ENCODE results near the gene PRKCA. TPM values are rescaled to one million over a fixed set of nuclear protein-coding genes. Genes with fewer than 3 reads are reported as not detected.
"Not testable (repeated sequence)": the region's sequence is repeated elsewhere in the genome, so short reads cannot be mapped to it uniquely, and the experiment has no call there.

The PRKCA gene
- total and polyA plus RNA-seq, 2 donors, result 15.6 to 24.4 TPM

- DNase-seq (ENCODE audit: extremely low spot score), result no peak
- no peaks in the 10 kb centered on the region for H3K4me1 ChIP-seq (ENCODE audit: insufficient read depth)
- no peak overlapping the region for H3K27ac ChIP-seq (ENCODE audit: low read depth)
- 83% methylated on average over 8 of the region's 8 CpGs for WGBS
- no peak overlapping the region for H3K4me3 ChIP-seq (ENCODE audit: low read depth, low read length)
- no peaks in the 10 kb centered on the region for H3K36me3 ChIP-seq (ENCODE audit: insufficient read depth)
Measured at GRCh38 chr17:66449418-66449977, 147.1 kb downstream of the PRKCA start.

GRCh38 chr17:66450008-66450851 is 147.8 kb downstream of the PRKCA start:
- DNase-seq (ENCODE audit: extremely low spot score), result no peak
- Histone ChIP-seq H3K27ac (ENCODE audit: low read depth) (no peak overlapping the region), H3K36me3 (ENCODE audit: insufficient read depth) (no peaks in the 10 kb centered on the region), H3K4me1 (ENCODE audit: insufficient read depth) (no peaks in the 10 kb centered on the region), H3K4me3 (ENCODE audit: low read depth, low read length) (no peak overlapping the region)
- 87% methylated on average over 12 of the region's 12 CpGs for WGBS

- no peak overlapping the region for H3K27ac ChIP-seq (ENCODE audit: low read depth)
- DNase-seq (ENCODE audit: extremely low spot score), result no peak
- H3K4me1 ChIP-seq (ENCODE audit: insufficient read depth), result no peaks in the 10 kb centered on the region
- no peaks in the 10 kb centered on the region for H3K36me3 ChIP-seq (ENCODE audit: insufficient read depth)
- no peak overlapping the region for H3K4me3 ChIP-seq (ENCODE audit: low read depth, low read length)
- 91% methylated on average over 1 of the region's 1 CpG for WGBS
Measured at GRCh38 chr17:66450852-66451158, 148.4 kb downstream of the PRKCA start.

GRCh38 chr17:66451188-66452149 is 149.1 kb downstream of the PRKCA start:
- DNase-seq (ENCODE audit: extremely low spot score), result no peak
- H3K36me3 ChIP-seq (ENCODE audit: insufficient read depth), result no peaks in the 10 kb centered on the region
- no peak overlapping the region for H3K4me3 ChIP-seq (ENCODE audit: low read depth, low read length)
- no peaks in the 10 kb centered on the region for H3K4me1 ChIP-seq (ENCODE audit: insufficient read depth)
- no peak overlapping the region for H3K27ac ChIP-seq (ENCODE audit: low read depth)
- 83% methylated on average over 15 of the region's 15 CpGs for WGBS

GRCh38 chr17:66455060-66455459 is 152.6 kb downstream of the PRKCA start:
- DNase-seq (ENCODE audit: extremely low spot score), result no peak
- no peaks in the 10 kb centered on the region for H3K4me1 ChIP-seq (ENCODE audit: insufficient read depth)
- no peak overlapping the region for H3K27ac ChIP-seq (ENCODE audit: low read depth)
- no peak overlapping the region for H3K4me3 ChIP-seq (ENCODE audit: low read depth, low read length)
- no peaks in the 10 kb centered on the region for H3K36me3 ChIP-seq (ENCODE audit: insufficient read depth)
- WGBS, result 87% methylated on average over 10 of the region's 10 CpGs

GRCh38 chr17:66457499-66457898 is 155.1 kb downstream of the PRKCA start:
- 97% methylated on average over 3 of the region's 3 CpGs for WGBS
- H3K4me1 ChIP-seq (ENCODE audit: insufficient read depth); H3K27ac ChIP-seq (ENCODE audit: low read depth); H3K4me3 ChIP-seq (ENCODE audit: low read depth, low read length); H3K36me3 ChIP-seq (ENCODE audit: insufficient read depth); DNase-seq (ENCODE audit: extremely low spot score): not testable (repeated sequence)

- DNase-seq (ENCODE audit: extremely low spot score), result no peak
- H3K4me1 ChIP-seq (ENCODE audit: insufficient read depth), result peaks cover 1% of the 10 kb centered on the region
- H3K27ac ChIP-seq (ENCODE audit: low read depth), result no peak overlapping the region
- WGBS, result 96% methylated on average over 4 of the region's 4 CpGs
- H3K4me3 ChIP-seq (ENCODE audit: low read depth, low read length), result no peak overlapping the region
- H3K36me3 ChIP-seq (ENCODE audit: insufficient read depth), result no peaks in the 10 kb centered on the region
Measured at GRCh38 chr17:66458782-66459181, 156.4 kb downstream of the PRKCA start.

- 48% methylated on average over 7 of the region's 7 CpGs for whole genome bisulfite sequencing
- Histone ChIP-seq H3K4me3 (ENCODE audit: low read depth, low read length) (no peak overlapping the region), H3K27ac (ENCODE audit: low read depth) (peak overlapping the region; percentile 43), H3K36me3 (ENCODE audit: insufficient read depth) (no peaks in the 10 kb centered on the region), H3K4me1 (ENCODE audit: insufficient read depth) (peaks cover 1% of the 10 kb centered on the region)
- DNase-seq (ENCODE audit: extremely low spot score), result no peak
Measured at GRCh38 chr17:66459811-66460270, 157.4 kb downstream of the PRKCA start.

GRCh38 chr17:66460558-66460957 is 158.1 kb downstream of the PRKCA start:
- H3K4me3 ChIP-seq (ENCODE audit: low read depth, low read length), result no peak overlapping the region
- 85% methylated on average over 6 of the region's 6 CpGs for WGBS
- H3K27ac ChIP-seq (ENCODE audit: low read depth), result no peak overlapping the region
- H3K36me3 ChIP-seq (ENCODE audit: insufficient read depth), result no peaks in the 10 kb centered on the region
- DNase-seq (ENCODE audit: extremely low spot score), result no peak
- H3K4me1 ChIP-seq (ENCODE audit: insufficient read depth), result peaks cover 1% of the 10 kb centered on the region

- no peak for DNase-seq (ENCODE audit: extremely low spot score)
- Histone ChIP-seq H3K4me3 (ENCODE audit: low read depth, low read length) (no peak overlapping the region), H3K4me1 (ENCODE audit: insufficient read depth) (peaks cover 1% of the 10 kb centered on the region), H3K27ac (ENCODE audit: low read depth) (peak overlapping the region; percentile 6), H3K36me3 (ENCODE audit: insufficient read depth) (no peaks in the 10 kb centered on the region)
- WGBS, result 86% methylated on average over 7 of the region's 7 CpGs
Measured at GRCh38 chr17:66461343-66461995, 159.1 kb downstream of the PRKCA start.

- no peak overlapping the region for H3K4me3 ChIP-seq (ENCODE audit: low read depth, low read length)
- 63% methylated on average over 4 of the region's 4 CpGs for WGBS
- no peak overlapping the region for H3K27ac ChIP-seq (ENCODE audit: low read depth)
- peaks cover 1% of the 10 kb centered on the region for H3K4me1 ChIP-seq (ENCODE audit: insufficient read depth)
- no peak for DNase-seq (ENCODE audit: extremely low spot score)
- H3K36me3 ChIP-seq (ENCODE audit: insufficient read depth), result no peaks in the 10 kb centered on the region
Measured at GRCh38 chr17:66462010-66462409, 159.6 kb downstream of the PRKCA start.

GRCh38 chr17:66464921-66465320 is 162.5 kb downstream of the PRKCA start:
- H3K4me1 ChIP-seq (ENCODE audit: insufficient read depth), result peaks cover 1% of the 10 kb centered on the region
- WGBS, result 70% methylated on average over 3 of the region's 3 CpGs
- H3K36me3 ChIP-seq (ENCODE audit: insufficient read depth), result no peaks in the 10 kb centered on the region
- H3K4me3 ChIP-seq (ENCODE audit: low read depth, low read length), result no peak overlapping the region
- no peak overlapping the region for H3K27ac ChIP-seq (ENCODE audit: low read depth)
- DNase-seq (ENCODE audit: extremely low spot score), result no peak

GRCh38 chr17:66465701-66466100 is 163.3 kb downstream of the PRKCA start:
- Histone ChIP-seq H3K4me3 (ENCODE audit: low read depth, low read length) (no peak overlapping the region), H3K27ac (ENCODE audit: low read depth) (no peak overlapping the region), H3K36me3 (ENCODE audit: insufficient read depth) (no peaks in the 10 kb centered on the region), H3K4me1 (ENCODE audit: insufficient read depth) (peaks cover 1% of the 10 kb centered on the region)
- no peak for DNase-seq (ENCODE audit: extremely low spot score)
- 83% methylated on average over 1 of the region's 1 CpG for WGBS
